ENCODE measurements around the gene MED29.

The MED29 gene

GRCh38 chr19:39397360-39398296, 6.5 kb downstream of the MED29 start:
- Histone ChIP-seq H3K27me3 (ENCODE audit: insufficient read depth, low read depth, severe bottlenecking) (no peaks in the 10 kb centered on the region), H3K27ac (peak overlapping the region; percentile 20; the same call in 1 of the 2 replicates), H3K4me3 (ENCODE audit: low read depth, low read length) (no peak overlapping the region), H3K36me3 (peaks cover 21% of the 10 kb centered on the region), H3K9me3 (ENCODE audit: severe bottlenecking) (no peaks in the 10 kb centered on the region)
- peak; percentile 81 for DNase-seq
- peak; percentile 97 for TF ChIP-seq CTCF (IDR thresholded peaks at IDR 0.05; ENCODE audit: low read depth, low read length)

- Histone ChIP-seq H3K27me3 (ENCODE audit: insufficient read depth, low read depth, severe bottlenecking) (no peaks in the 10 kb centered on the region), H3K4me3 (ENCODE audit: low read depth, low read length) (no peak overlapping the region), H3K27ac (no peak overlapping the region; the same call in 1 of the 2 replicates), H3K9me3 (ENCODE audit: severe bottlenecking) (no peaks in the 10 kb centered on the region), H3K36me3 (peaks cover 20% of the 10 kb centered on the region)
- TF ChIP-seq CTCF (IDR thresholded peaks at IDR 0.05; ENCODE audit: low read depth, low read length), result no peak
- no peak for DNase-seq
Observed at GRCh38 chr19:39398297-39398864, 7.2 kb downstream of the MED29 start.

- no peak overlapping the region for H3K27ac ChIP-seq
- peaks cover 12% of the 10 kb centered on the region for H3K36me3 ChIP-seq
- no peak overlapping the region for H3K4me3 ChIP-seq (ENCODE audit: low read depth, low read length)
- TF ChIP-seq CTCF (IDR thresholded peaks at IDR 0.05; ENCODE audit: low read depth, low read length), result no peak
- no peaks in the 10 kb centered on the region for H3K9me3 ChIP-seq (ENCODE audit: severe bottlenecking)
- no peaks in the 10 kb centered on the region for H3K27me3 ChIP-seq (ENCODE audit: insufficient read depth, low read depth, severe bottlenecking)
- no peak for DNase-seq
Observed at GRCh38 chr19:39399668-39400050, 8.5 kb downstream of the MED29 start.

GRCh38 chr19:39400061-39400460, 8.9 kb downstream of the MED29 start:
- no peak for TF ChIP-seq CTCF (IDR thresholded peaks at IDR 0.05; ENCODE audit: low read depth, low read length)

GRCh38 chr19:39401070-39401548, 9.9 kb downstream of the MED29 start:
- H3K36me3 ChIP-seq, result peaks cover 6% of the 10 kb centered on the region
- no peaks in the 10 kb centered on the region for H3K27me3 ChIP-seq (ENCODE audit: insufficient read depth, low read depth, severe bottlenecking)
- no peak overlapping the region for H3K27ac ChIP-seq
- no peak overlapping the region for H3K4me3 ChIP-seq (ENCODE audit: low read depth, low read length)
- DNase-seq, result no peak
- no peak for TF ChIP-seq CTCF (IDR thresholded peaks at IDR 0.05; ENCODE audit: low read depth, low read length)
- no peaks in the 10 kb centered on the region for H3K9me3 ChIP-seq (ENCODE audit: severe bottlenecking)

More at GRCh38 chr19:39400061-39400460, 8.9 kb downstream of the MED29 start:
- no peak overlapping the region for H3K27ac ChIP-seq
- H3K27me3 ChIP-seq (ENCODE audit: insufficient read depth, low read depth, severe bottlenecking), result no peaks in the 10 kb centered on the region
- H3K4me3 ChIP-seq (ENCODE audit: low read depth, low read length), result no peak overlapping the region
- peaks cover 9% of the 10 kb centered on the region for H3K36me3 ChIP-seq
- no peaks in the 10 kb centered on the region for H3K9me3 ChIP-seq (ENCODE audit: severe bottlenecking)
- DNase-seq, result no peak

All from WERI-Rb-1 (cell line).